HuH-7 (cell line): ENCODE measurements around the gene PNLIPRP3.

Experiments used
- DNase-seq: peaks from one replicate; pipeline ENCODE4 v3.0.0; 2011; ENCODE audit warnings: low spot score

Gene PNLIPRP3

GRCh38 chr10:116451711-116452337 is 24.2 kb downstream of the PNLIPRP3 start:
- DNase-seq: no peak

GRCh38 chr10:116452338-116452720 is 24.7 kb downstream of the PNLIPRP3 start:
- DNase-seq: no peak

- DNase-seq: no peak
These were observed 29.8 kb downstream of the PNLIPRP3 start for GRCh38 chr10:116457488-116457887.

- no peak for DNase-seq
These were observed 32.6 kb downstream of the PNLIPRP3 start for GRCh38 chr10:116460219-116460618.

- no peak for DNase-seq
These were observed 34.0 kb downstream of the PNLIPRP3 start for GRCh38 chr10:116461680-116462079.

- DNase-seq: no peak
These were observed 36.6 kb downstream of the PNLIPRP3 start for GRCh38 chr10:116464257-116464656.

GRCh38 chr10:116465546-116465945 is 37.9 kb downstream of the PNLIPRP3 start:
- DNase-seq: no peak

GRCh38 chr10:116466715-116467422 is 39.2 kb downstream of the PNLIPRP3 start:
- DNase-seq: no peak

- no peak for DNase-seq
These were observed 41.8 kb downstream of the PNLIPRP3 start for GRCh38 chr10:116469437-116469836.

GRCh38 chr10:116470071-116470470 is 42.4 kb downstream of the PNLIPRP3 start:
- no peak for DNase-seq

- DNase-seq: peak; percentile 59
These were observed 43.2 kb downstream of the PNLIPRP3 start for GRCh38 chr10:116470768-116471415.

- no peak for DNase-seq
These were observed 45.2 kb downstream of the PNLIPRP3 start for GRCh38 chr10:116472891-116473290.

- no peak for DNase-seq
These were observed 48.2 kb downstream of the PNLIPRP3 start for GRCh38 chr10:116475866-116476265.

GRCh38 chr10:116476461-116476860 is 48.8 kb downstream of the PNLIPRP3 start:
- DNase-seq: no peak

- no peak for DNase-seq
These were observed 50.5 kb downstream of the PNLIPRP3 start for GRCh38 chr10:116477986-116478664.

GRCh38 chr10:116486770-116487448 is 59.3 kb downstream of the PNLIPRP3 start:
- DNase-seq: no peak

- DNase-seq: no peak
These were observed 60.1 kb downstream of the PNLIPRP3 start for GRCh38 chr10:116487522-116488430.

- no peak for DNase-seq
These were observed 61.8 kb downstream of the PNLIPRP3 start for GRCh38 chr10:116489460-116489859.

GRCh38 chr10:116490028-116490662 is 62.5 kb downstream of the PNLIPRP3 start:
- DNase-seq: peak; percentile 20

GRCh38 chr10:116504786-116505185 is 77.1 kb downstream of the PNLIPRP3 start:
- no peak for DNase-seq

GRCh38 chr10:116510565-116510964 is 82.9 kb downstream of the PNLIPRP3 start:
- no peak for DNase-seq
